HEK293 (cell line): ENCODE results near the gene DPH5.

Source experiments
- EGR2 ChIP-seq: fragments of 450-650 bp; formaldehyde crosslinking; IDR thresholded peaks from 2 replicates; pipeline ENCODE4 v1.5.1; 2016; ENCODE audit warnings: low read depth, missing biosample characterization, missing genetic modification characterization
- KLF7 ChIP-seq: fragments of 450-650 bp; formaldehyde crosslinking; IDR thresholded peaks from 2 replicates; pipeline ENCODE4 v1.5.1; 2016; ENCODE audit warnings: missing biosample characterization, missing genetic modification characterization, borderline replicate concordance
- PBX3 ChIP-seq: sonication (generic); formaldehyde crosslinking; IDR thresholded peaks from 2 replicates; pipeline ENCODE4 v1.8.1; 2022; ENCODE audit warnings: mild to moderate bottlenecking, moderate library complexity, missing genetic modification reagents
- PRDM10 ChIP-seq: fragments of 450-650 bp; formaldehyde crosslinking; IDR thresholded peaks from 2 replicates; pipeline ENCODE4 v1.5.1; 2016; ENCODE audit warnings: missing biosample characterization, missing genetic modification characterization
- ZBTB11 ChIP-seq: fragments of 450-650 bp; formaldehyde crosslinking; conservative IDR thresholded peaks from 2 replicates; pipeline ENCODE4 v1.5.1; 2016; ENCODE audit warnings: low read depth, missing biosample characterization, missing genetic modification characterization
- ZBTB17 ChIP-seq: fragments of 450-650 bp; formaldehyde crosslinking; IDR thresholded peaks from 2 replicates; pipeline ENCODE4 v1.5.1; 2016; ENCODE audit warnings: missing biosample characterization, missing genetic modification characterization
- ZBTB49 ChIP-seq: fragments of 450-650 bp; formaldehyde crosslinking; IDR thresholded peaks from 2 replicates; pipeline ENCODE4 v1.5.1; 2016; ENCODE audit warnings: missing biosample characterization, missing genetic modification characterization, low read depth
- ZBTB7A ChIP-seq: fragments of 450-650 bp; formaldehyde crosslinking; IDR thresholded peaks from 2 replicates; pipeline ENCODE4 v1.5.1; 2016; ENCODE audit warnings: low read depth, missing biosample characterization, missing genetic modification characterization
- ZBTB8A ChIP-seq: fragments of 450-650 bp; formaldehyde crosslinking; IDR thresholded peaks from 2 replicates; pipeline ENCODE4 v1.5.1; 2016; ENCODE audit warnings: missing biosample characterization, missing genetic modification characterization
- ZFHX2 ChIP-seq: fragments of 450-650 bp; formaldehyde crosslinking; conservative IDR thresholded peaks from 2 replicates; pipeline ENCODE4 v1.5.1; 2016; ENCODE audit warnings: missing biosample characterization, missing genetic modification characterization
- ZNF10 ChIP-seq: fragments of 450-650 bp; formaldehyde crosslinking; IDR thresholded peaks from 2 replicates; pipeline ENCODE4 v1.5.1; 2017; ENCODE audit warnings: missing biosample characterization, missing genetic modification characterization
- ZNF132 ChIP-seq: fragments of 450-650 bp; formaldehyde crosslinking; IDR thresholded peaks from 2 replicates; pipeline ENCODE4 v1.5.1; 2017; ENCODE audit warnings: missing biosample characterization, missing genetic modification characterization, borderline replicate concordance
- ZNF18 ChIP-seq: fragments of 450-650 bp; formaldehyde crosslinking; IDR thresholded peaks from 2 replicates; pipeline ENCODE4 v1.5.1; 2016; ENCODE audit warnings: missing biosample characterization, missing genetic modification characterization
- ZNF2 ChIP-seq: fragments of 450-650 bp; formaldehyde crosslinking; IDR thresholded peaks from 2 replicates; pipeline ENCODE4 v1.5.1; 2016; ENCODE audit warnings: missing biosample characterization, missing genetic modification characterization
- ZNF23 ChIP-seq: fragments of 450-650 bp; formaldehyde crosslinking; IDR thresholded peaks from 2 replicates; pipeline ENCODE4 v1.5.1; 2016; ENCODE audit warnings: missing biosample characterization, missing genetic modification characterization, borderline replicate concordance
- ZNF335 ChIP-seq: fragments of 450-650 bp; formaldehyde crosslinking; conservative IDR thresholded peaks from 2 replicates; pipeline ENCODE4 v1.5.1; 2016; ENCODE audit warnings: missing biosample characterization, missing genetic modification characterization
- ZNF433 ChIP-seq: fragments of 450-650 bp; formaldehyde crosslinking; IDR thresholded peaks from 2 replicates; pipeline ENCODE4 v1.5.1; 2016; ENCODE audit warnings: missing biosample characterization, missing genetic modification characterization, low read depth
- ZNF510 ChIP-seq: fragments of 450-650 bp; formaldehyde crosslinking; IDR thresholded peaks from 2 replicates; pipeline ENCODE4 v1.5.1; 2018; ENCODE audit warnings: mild to moderate bottlenecking, missing genetic modification characterization, missing biosample characterization; ENCODE audit not compliant: insufficient replicate concordance
- ZNF521 ChIP-seq: fragments of 450-650 bp; formaldehyde crosslinking; IDR thresholded peaks from 2 replicates; pipeline ENCODE4 v1.5.1; 2017; ENCODE audit warnings: missing biosample characterization, mild to moderate bottlenecking, missing genetic modification characterization
- ZNF549 ChIP-seq: fragments of 450-650 bp; IDR thresholded peaks from 2 replicates; pipeline ENCODE4 v1.5.1; 2018; ENCODE audit warnings: missing biosample characterization, missing genetic modification characterization, mild to moderate bottlenecking, inconsistent platforms, moderate library complexity
- ZNF558 ChIP-seq: fragments of 450-650 bp; formaldehyde crosslinking; IDR thresholded peaks from 2 replicates; pipeline ENCODE4 v1.5.1; 2016; ENCODE audit warnings: missing biosample characterization, missing genetic modification characterization
- ZNF692 ChIP-seq: fragments of 450-650 bp; formaldehyde crosslinking; IDR thresholded peaks from 2 replicates; pipeline ENCODE4 v1.5.1; 2016; ENCODE audit warnings: missing biosample characterization, missing genetic modification characterization
- ZNF777 ChIP-seq: fragments of 450-650 bp; formaldehyde crosslinking; IDR thresholded peaks from 2 replicates; pipeline ENCODE4 v1.5.1; 2017; ENCODE audit warnings: missing biosample characterization, missing genetic modification characterization, borderline replicate concordance
- ZSCAN23 ChIP-seq: fragments of 450-650 bp; formaldehyde crosslinking; IDR thresholded peaks from 2 replicates; pipeline ENCODE4 v1.5.1; 2016; ENCODE audit warnings: missing biosample characterization, missing genetic modification characterization
- ZXDB ChIP-seq: fragments of 450-650 bp; formaldehyde crosslinking; IDR thresholded peaks from 2 replicates; pipeline ENCODE4 v1.5.1; 2016; ENCODE audit warnings: missing biosample characterization, missing genetic modification characterization

DPH5 gene

GRCh38 chr1:101025657-101026429 lies at the start of gene DPH5 (continued):
- TF ChIP-seq PRDM10: no peak
- no peak for TF ChIP-seq ZNF777 (tag by site-specific recombination)
- TF ChIP-seq ZBTB11 (tag by site-specific recombination): no peak; the same call in 1 of the 2 replicates
- peak; percentile 82 for TF ChIP-seq ZNF692 (tag by site-specific recombination)
- peak; percentile 99 for TF ChIP-seq ZBTB8A (tag by site-specific recombination)
- TF ChIP-seq ZBTB7A (tag by site-specific recombination): no peak
- TF ChIP-seq KLF7 (tag by site-specific recombination): peak; percentile 66; the same call in 1 of the 2 replicates
- no peak for TF ChIP-seq ZBTB49 (tag by site-specific recombination)
- TF ChIP-seq ZSCAN23 (tag by site-specific recombination): no peak
- no peak for TF ChIP-seq ZNF521
- no peak for TF ChIP-seq ZNF549
- no peak for TF ChIP-seq ZNF433 (tag by site-specific recombination)
- TF ChIP-seq ZXDB (tag by site-specific recombination): peak; percentile 88
- peak; percentile 3 for TF ChIP-seq ZNF510 (tag by site-specific recombination)
- peak; percentile 8; the same call in 1 of the 2 replicates for TF ChIP-seq EGR2
- TF ChIP-seq PBX3 (CRISPR knock-in tag): 0 out of 2 replicates have a peak, but pooled peaks have one; percentile 20
- no peak for TF ChIP-seq ZNF10 (tag by site-specific recombination)
- 0 out of 2 replicates have a peak, but pooled peaks have one; percentile 38 for TF ChIP-seq ZFHX2 (tag by site-specific recombination)
- TF ChIP-seq ZNF335: peak; percentile 78
- no peak for TF ChIP-seq ZNF18 (tag by site-specific recombination)
- peak; percentile 90 for TF ChIP-seq ZBTB17 (tag by site-specific recombination)
- TF ChIP-seq ZNF23 (tag by site-specific recombination): no peak
- no peak for TF ChIP-seq ZNF132 (tag by site-specific recombination)
- 0 out of 2 replicates have a peak, but pooled peaks have one; percentile 72 for TF ChIP-seq ZNF2 (tag by site-specific recombination)
- 0 out of 2 replicates have a peak, but pooled peaks have one; percentile 26 for TF ChIP-seq ZNF558 (tag by site-specific recombination)
